Stimulated activated CD8-positive, alpha-beta memory T cell treated with anti-CD3 and anti-CD28 coated beads, Interleukin-15, amount 100 ng/mL, for 48 hours (primary cell): Measurements from ENCODE around the gene PRKCE.
"Not testable (repeated sequence)": the region's sequence is repeated elsewhere in the genome, so short reads cannot be mapped to it uniquely, and the experiment has no call there.

Experiments used
- DNase-seq, 2 donors: peaks; one replicate each; pipeline ENCODE4 v3.0.0-alpha.2; 2020; ENCODE audit warnings: low read depth in 2 of 2

The PRKCE gene

DNA sequence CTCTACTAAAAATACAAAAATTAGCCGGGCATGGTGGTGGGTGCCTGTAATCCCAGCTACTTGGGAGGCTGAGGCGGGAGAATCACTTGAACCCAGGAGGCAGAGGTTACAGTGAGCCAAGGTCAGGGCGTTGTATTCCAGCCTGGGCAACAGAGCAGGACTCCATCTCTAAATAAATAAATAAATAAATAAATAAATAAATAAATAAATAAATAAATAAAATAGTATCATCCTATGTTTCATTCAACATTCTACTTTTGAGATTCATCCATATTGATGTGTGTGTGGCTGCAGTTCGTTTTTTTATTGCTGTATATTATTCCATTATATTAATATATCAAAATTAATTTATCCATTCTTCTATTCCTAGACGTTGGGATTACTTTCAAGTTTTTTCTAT is 207.4 kb downstream of the PRKCE start:
- DNase-seq, result not testable (repeated sequence)

DNA sequence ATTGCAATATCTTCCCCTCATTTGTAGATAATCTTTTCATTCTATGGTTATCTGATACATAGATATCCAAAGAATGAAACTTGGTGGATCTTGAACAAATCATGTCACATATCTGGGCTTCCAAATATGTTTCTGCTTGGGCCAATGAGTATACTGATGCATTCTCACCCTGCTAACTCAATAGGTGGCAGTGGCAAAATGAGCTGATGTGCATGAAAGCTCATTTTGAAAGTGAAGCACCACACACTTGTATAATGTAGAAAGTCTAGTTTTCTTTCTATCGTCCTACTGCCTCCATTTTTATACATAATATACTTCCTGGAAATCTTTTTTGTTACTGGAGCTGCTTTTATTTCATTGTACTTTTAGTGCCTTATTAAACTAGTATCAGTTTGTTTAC is 208.2 kb downstream of the PRKCE start:
- DNase-seq, result no peak

DNA sequence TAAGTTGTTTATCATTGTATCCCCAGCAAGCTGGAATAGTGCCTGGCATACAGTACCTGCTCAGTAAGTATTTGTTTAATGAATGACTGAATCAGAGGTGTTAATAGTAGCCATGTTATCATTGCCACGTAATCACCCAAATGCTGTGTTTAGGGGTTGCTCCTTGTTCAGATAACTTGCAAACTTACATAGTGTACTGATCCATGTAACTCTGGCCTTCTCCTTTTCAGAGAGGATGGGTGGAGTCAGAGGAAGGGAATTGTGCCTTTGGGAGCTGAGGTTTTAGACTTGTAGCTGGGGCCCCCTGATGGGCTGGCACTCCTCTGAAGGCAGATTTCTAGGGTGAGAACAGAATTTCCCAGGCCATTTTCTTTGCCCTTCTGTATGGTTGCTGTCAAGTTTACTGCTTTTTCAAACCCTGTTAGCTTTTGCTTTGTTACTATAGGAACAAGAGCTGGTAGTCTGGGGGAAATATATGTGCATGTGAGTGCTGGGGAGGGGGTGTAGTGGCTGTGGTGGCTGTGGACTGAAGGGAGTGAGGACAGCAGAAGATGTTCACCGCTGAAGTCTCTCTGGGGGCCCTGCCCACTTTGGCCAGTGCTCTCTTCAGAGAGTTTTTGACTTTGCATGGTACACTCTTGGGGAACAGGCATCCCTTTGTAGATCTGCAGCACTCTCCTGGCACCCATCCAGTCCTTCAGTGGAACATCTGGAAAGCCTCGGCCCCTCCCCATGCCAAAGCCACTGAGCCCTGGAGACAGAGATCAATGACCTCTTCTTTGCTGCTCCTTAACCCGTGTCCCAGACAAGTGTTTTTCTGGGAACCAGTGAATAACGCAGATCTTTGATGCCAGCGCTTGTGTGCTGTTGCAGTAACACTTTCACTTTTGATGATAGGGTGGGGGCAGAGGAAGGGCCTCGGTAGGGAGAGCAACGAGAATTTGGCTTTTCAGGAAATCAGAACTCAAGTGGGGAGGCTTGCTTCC is 209.0 kb downstream of the PRKCE start:
- DNase-seq, result no peak

DNA sequence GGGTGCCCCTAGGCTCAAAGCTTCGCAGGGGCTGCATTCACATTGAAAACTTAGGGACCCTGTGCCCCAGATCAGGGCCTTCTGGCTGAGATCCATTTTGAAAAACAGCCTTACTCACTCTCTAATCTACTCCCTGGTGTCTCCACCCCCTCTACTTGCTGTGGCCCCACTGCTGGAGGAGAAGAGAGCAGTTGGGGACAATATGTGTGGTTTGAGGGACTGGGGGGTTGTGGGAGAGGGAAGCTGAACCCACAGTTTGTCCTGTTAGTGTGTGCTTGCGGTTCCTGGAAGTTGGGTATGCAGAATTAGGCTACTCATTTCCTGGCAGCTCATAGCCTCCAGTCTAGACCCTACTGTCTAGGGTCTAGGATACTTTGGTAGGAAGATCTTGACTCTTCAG is 211.4 kb downstream of the PRKCE start:
- no peak for DNase-seq

DNA sequence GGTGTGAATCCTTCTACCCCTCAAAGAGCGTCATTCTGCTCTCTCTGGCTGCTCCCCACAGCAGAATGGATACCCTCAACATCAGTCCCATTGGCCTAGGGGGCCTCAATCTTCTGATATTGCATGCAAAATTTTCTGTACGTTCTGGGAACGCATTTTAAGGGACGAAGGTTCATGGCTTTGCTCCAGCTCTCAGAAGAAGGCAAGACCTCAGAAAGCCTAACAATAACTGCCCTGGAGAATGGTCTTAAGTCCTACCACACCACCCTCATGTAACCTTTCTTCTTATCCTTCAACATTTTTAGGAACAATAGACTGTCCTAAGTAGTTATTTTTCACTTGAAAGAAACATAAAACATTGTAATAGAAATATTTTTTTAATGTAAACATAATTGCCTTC is 212.6 kb downstream of the PRKCE start:
- DNase-seq, result no peak

DNA sequence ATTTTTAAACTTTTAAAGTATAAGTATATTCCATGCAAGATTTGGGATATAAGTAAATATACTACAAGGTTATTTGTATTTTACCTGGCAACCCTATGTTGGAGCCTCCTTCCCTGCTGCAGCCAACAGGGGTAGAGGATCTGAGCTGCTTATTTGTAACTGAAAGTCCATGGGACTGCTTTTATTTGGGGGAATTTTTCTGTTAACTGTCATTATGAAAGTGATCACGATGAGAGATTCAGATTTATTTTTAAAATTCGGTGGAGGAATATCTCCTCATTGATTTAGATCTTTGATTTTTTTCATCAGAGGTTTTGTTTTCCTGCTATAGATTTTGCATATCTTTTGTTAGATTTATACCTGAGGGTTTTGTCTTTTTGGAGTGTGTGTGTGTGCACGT is 215.9 kb downstream of the PRKCE start:
- DNase-seq, result no peak

DNA sequence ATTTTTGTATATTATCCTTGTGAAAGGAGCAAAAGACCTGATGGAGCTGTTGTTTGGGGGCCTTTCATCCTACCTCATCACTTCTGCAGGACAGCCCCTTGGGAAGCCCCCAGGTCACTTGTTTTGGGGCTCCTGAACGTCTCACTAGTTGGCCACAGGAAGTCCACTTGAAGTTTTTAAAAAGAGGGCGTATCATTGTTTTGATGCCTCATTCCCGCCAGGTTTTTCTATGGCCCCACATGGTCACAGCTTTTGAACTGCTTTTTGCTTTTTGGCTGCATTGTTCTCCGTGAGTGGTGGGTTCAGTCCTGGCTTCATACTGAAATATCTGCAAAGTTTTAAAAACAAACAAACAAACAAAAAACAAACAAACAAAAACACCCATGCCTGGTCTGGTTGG is 216.3 kb downstream of the PRKCE start:
- no peak for DNase-seq

DNA sequence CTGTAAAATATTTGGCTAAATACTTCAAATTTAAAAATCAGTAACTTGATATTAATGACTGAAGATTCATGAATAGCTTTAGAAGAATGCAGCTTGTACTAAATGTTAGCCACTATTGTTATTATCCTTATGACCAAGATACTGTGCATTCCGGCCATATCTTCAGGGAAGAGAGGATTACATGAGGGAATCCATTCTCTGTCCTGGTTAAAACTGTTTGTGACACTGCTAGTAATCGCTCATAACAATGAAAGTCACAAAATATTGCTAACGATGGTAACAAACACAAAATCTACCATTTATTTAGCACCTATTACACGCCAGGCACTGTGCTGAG is 217.7 kb downstream of the PRKCE start:
- DNase-seq, result no peak

DNA sequence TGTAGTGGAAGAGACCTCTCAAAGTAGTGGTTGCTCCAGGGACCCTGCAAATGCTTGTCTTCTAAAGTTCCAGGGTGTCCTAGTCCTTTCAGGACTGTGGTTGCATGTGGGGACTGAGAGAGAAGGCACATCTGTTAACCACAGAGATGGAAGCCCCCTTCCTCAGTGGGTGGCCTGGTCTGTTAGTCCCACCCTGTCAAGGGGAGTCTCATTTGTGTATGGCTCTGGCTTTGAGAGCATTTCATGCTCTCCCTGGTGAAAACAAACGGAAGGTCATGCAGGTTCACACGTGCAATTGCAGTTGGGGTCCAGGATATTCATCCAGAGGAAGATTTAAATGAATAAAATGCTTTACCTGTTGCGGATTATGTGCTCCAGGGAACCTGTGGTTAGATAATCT is 219.6 kb downstream of the PRKCE start:
- DNase-seq, result no peak

DNA sequence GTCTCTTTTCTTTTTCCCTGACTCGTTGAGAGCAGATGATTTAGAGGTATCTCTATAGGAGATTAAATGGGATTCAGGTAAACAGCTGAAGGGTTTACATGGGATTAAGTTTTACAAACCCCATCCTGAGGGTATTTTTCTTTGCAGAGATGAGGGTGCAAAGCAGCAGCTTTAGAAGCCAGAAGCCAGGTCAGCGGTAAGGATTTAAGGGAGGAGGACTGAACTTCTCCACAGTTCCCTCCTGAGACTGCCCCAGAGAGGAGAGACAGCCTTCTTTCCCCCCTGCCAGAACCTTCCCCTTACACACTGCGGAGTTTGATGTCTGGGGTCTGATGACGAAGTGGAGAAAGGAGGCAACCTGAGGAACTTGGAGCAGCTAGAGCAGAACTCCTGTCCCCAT is 220.1 kb downstream of the PRKCE start:
- no peak for DNase-seq

DNA sequence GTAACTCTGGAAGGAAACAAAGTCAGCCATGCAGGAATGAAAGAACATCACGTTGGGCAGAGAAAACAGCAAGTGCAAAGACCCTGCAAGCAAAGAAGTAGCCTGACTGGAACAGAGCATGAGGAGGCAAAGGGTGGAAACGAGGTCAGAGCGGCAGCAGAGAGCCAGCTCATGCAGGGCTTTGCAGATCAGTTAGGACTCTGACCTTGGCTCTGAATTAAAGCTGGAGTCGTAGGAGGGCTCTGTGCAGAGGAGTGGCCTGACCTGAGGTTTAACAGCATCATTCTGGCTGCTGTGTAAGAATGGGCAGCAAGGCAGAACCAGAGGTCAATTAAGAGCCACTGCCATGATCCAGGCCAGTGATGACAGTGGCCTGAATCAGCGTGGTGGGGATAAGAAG is 220.7 kb downstream of the PRKCE start:
- DNase-seq, result no peak

DNA sequence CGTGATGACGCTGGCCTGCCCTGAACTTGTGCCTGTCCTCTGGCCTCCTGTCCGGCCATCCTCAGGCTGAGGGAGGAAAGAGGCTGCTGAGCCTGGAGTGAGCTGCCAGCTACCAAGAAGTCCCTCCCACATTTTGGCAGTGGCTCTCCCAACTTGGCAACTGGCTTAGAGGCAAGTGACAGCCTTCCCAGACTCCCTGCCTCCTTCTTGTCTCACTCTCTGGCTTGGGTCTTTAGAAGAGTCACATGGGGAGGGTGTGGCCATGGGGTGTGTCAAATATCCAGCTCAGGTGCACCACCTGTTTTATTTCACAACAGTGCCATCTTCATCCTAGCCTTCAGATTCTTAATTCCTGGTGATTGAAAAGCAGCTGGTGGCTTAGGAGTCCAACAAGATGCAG is 222.9 kb downstream of the PRKCE start:
- no peak for DNase-seq

DNA sequence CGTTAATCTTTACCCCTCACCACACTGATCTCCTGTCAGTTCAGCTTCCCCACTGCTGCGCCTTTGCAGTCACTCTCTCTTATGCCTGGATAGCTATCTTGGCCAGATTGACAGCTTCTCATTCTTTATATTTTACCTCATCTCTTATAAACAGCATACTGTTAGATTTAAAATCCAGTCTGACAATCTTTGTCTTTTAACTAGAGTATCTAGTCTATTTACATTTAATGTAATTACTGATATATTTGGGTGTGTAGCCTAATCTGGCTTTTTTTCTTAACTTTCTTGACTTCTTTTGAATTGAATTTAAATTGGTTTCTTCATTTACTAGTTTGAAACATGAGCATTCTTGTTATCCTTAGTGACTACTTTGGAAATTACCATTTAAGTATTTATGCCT is 225.1 kb downstream of the PRKCE start:
- DNase-seq, result no peak

DNA sequence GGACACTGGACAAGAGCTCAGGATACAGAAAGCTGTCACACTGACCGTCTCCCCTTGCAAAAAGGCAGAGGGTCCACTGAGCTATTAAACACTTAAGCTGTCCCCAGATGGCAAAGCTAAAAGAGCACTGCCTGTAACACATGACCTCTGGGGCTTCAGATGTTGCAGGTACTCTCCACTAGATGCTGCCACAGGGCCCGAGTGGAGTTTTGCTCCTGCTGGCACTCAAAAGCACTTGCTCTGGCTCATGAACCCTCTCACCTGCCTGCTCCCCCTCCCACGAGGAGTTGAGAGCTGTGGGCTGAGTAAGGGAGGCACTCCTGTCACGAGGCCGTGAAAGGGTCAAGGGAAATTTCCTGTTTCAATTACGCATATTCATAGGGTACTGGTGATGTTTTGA is 227.9 kb downstream of the PRKCE start:
- DNase-seq, result no peak

DNA sequence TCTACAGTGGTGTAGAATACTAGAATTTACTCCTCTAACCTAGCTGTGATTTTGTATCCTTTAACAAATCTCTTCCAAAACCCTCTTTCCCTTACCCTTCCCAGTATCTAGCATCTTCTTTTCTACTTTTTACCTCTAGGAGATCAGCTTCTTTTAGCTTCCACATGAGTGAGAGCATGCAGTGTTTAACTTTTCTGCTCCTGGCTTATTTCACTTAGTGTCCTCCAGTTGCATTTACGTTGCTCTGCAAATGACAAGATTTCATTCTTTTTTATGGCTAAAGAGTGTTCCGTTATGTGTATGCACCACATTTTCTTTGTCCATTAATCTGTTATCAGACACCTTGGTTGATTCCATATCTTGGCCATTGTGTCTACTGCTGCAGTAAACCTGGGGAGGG is 228.5 kb downstream of the PRKCE start:
- no peak for DNase-seq

DNA sequence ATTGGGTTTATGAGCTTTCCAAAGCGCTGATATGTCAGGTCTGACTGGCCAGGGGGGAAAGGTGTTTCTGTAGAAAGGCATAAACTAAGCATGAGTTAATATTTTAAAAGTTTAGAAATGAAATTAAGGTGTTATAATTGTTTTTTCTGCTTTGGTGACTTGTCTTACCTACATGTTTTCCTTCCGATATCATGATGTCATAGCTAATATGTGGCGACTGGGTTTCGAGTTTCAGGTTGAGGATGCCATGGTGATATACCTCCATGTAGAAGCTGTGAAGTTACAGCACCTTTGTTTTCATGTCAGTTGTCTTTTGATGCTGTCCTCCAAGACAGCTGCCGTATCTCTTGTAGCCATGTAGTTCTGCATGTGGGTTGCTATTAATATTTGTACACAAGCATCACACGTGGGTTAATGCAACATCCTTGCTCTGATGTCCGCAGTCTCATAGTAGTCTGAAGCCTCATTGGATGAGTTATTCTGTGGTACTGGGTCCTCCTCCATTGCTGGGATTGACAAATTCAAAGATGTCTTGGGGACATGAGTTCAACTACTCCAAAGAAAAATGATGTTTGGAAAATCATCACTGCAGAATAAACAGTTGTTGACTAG is 230.6 kb downstream of the PRKCE start:
- no peak for DNase-seq

DNA sequence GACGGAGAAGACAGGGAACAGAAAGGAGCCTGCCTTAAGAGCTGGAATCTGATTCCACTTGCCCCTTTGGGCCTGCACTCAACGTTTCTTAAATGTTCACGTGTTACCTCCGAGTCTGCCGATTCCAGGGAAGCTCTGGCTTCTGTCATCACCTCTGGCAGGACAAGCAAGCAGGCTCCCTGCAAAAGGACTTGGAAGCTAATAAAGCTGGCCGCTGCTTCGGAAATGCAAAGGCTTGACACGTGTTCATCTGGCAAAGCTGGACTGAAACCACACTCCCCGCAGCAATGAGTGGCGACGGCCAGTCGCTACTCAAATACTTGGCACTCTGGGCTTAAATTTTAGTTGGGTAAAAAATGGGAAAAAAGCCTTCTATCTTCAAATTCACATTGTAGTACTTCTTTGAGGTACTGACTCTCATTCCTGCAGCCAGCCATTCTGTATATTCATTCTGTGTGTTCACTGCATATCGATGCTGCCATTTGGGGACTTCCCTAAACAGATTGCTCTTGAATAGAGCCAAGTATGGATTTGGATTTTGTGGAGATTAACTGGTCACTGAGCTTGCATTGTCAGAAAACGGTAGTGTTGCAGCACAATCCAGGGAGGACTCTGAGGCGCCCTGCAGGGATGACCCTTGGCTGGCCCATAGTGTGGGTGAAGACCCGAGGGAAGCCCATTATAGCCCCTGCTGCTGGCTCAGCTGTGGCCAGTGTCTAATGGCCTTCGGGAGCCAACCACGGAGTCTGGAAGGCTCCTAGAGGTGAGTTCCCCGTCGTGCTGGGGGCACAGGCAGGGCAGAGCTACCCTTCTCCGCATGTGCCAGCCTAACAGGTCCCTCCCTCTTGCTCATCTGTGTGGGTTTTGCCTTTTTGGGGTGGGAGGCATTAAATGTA is 231.5 kb downstream of the PRKCE start:
- no peak for DNase-seq

DNA sequence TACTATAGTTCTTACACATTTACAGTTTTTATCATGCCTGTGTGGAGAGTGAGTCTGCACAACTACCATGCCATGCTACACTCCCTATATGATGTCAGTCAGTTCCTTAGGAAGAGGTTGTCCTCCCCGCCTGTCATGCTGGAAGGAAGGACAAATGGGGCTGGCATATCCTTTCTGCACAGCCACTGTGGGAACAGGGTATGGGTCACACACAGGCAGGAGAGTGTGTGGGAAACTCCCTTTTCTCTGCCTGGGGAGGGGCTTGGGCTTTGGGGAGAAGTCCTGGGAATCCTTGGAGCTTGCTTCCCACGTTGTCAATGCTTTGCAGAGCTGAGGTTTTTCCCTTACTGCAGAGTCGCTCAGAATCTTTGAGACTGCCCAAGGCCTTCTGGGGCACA is 232.1 kb downstream of the PRKCE start:
- no peak for DNase-seq

DNA sequence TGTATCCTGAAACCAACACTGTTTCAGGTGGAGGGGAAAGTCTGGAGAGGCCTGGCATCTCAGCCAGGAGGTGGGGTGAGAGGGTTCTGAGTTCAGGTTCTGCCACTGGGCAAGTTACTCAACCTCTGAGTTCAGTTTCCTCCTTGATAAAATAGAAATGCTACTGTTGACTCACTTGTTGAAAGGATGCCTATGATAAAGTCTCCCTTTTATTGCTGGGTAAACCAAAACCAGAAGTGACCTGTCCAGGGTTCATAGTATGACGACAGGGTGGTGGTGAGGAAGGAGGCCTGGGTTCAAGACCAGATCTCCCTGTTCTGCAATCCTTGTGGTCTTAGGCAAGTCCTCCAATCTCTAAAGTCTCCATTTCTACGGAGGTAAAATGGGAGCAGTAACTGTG is 232.7 kb downstream of the PRKCE start:
- DNase-seq, result no peak

DNA sequence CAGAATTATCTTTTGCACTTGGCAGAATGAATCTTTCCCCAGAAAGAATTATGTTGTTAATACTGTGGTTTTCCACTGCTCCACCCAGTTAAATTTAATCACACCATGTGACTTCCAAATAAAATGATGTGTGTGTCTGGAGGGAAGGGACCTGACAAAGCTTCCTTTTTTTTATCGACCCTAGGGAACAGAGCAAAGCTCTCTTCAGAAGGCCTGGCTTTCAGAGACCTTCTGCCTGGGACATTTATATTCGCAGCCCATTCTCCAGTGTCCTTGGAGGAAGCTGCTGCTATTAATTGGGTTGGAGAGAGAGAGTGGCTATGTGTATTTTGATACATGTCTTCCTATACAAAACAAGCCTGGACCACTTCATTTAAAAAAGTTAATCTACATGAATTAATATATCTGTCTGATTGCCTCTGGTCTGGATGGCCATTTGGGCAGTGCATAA is 233.7 kb downstream of the PRKCE start:
- DNase-seq, result no peak

DNA sequence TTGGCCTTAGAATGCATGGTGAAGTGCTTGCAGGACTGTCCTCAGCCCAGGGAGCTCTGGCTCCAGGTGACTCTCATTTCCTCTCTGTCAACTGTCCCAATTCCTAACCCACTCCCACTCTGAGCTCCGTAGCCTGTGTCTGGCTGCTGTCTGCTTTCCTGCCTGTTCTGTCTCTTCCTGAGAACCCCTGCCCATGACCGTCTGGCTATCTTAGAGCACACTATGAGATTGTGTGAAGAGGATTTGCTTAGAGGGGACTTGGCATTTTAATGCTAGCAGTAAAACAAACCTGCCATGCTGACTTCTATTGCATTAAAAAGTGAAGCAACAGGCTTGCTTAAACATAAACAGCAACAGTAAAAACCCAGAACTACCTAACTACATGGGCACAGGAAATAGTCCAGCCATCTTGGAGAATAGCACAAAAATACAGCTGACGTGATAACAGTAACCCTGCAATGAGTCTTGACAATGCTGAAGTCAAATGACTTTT is 234.7 kb downstream of the PRKCE start:
- no peak for DNase-seq

DNA sequence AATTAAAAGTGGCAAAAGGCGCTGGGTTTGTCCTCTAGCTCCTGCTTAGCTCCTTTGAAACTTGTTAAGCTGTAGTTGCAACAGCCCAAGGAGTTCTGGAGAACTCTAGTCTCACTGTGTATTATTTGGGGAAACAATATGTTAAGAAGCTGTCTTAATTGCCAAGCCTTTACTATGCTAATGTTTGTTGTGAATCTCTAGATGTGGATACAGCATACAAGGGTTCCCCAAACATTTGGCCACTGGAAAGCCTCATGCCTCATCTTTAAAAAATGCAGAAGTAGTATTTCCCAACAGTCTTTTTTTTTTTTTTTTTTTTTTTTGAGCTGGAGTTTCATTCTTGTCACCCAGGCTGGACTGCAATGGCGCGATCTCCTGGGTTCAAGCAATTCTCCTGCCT is 236.7 kb downstream of the PRKCE start:
- DNase-seq, result no peak
